GM21528 (cell line): Measurements from ENCODE around the gene DOCK6.
"Not testable (repeated sequence)": the region's sequence is repeated elsewhere in the genome, so short reads cannot be mapped to it uniquely, and the experiment has no call there.

Source experiments
- ATAC-seq: cut with Tn5 transposase; IDR thresholded peaks from one replicate; pipeline ENCODE4 v1.9.1; 2021; ENCODE audit warnings: mild to moderate bottlenecking, moderate library complexity; ENCODE audit not compliant: unreplicated experiment, low FRiP score

Gene DOCK6

GRCh38 chr19:11180346-11180745 is 82.0 kb downstream of the DOCK6 start:
- no peak for ATAC-seq

DNA sequence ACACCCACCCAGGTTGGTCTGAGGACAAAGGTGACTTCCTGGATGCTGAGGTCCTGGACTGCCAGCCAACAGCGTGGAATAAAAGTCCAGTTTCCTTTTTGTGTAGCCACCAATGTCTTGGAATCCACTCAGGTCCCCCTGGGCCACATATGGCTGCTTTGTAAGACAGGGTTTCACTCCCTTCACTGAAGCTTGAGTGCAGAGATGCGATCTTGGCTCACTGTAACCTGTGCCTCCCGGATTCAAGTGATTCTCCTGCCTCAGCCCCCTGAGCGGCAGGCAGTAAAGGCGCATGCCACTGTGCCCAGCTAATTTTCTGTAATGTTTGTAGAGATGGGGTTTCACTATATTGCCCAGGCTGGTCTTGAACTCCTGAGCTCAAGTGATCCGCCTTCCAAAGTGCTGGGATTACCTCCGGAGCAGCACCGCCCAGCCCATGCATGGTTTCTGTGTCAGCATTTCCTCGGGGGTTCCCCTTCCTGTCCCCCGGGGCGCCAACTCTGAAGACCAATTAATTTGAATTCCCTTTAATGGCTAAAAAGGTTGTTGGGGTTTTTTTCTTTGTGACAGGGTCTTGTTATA is 82.5 kb downstream of the DOCK6 start:
- no peak for ATAC-seq

GRCh38 chr19:11179145-11179465 is 83.2 kb downstream of the DOCK6 start:
- not testable (repeated sequence) for ATAC-seq

DNA sequence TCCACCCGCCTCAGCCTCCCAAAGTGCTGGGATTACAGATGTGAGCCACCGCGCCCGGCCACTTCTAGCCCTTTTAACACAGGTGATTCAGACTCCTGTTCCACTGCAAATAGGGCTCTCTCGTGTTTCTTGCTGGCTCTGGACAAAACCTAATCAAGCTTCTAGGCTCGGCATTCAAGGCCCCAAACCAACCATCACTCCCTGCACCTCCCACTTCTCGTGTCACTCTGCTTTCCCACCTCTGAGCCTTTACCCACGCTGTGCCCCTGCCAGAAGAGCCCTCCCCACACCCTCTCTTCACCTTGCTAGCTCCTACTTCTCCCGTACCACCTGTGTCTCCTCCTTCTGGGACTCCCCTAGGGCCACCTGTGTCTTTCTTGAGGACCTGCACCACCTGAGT is 84.7 kb downstream of the DOCK6 start:
- ATAC-seq, result no peak

DNA sequence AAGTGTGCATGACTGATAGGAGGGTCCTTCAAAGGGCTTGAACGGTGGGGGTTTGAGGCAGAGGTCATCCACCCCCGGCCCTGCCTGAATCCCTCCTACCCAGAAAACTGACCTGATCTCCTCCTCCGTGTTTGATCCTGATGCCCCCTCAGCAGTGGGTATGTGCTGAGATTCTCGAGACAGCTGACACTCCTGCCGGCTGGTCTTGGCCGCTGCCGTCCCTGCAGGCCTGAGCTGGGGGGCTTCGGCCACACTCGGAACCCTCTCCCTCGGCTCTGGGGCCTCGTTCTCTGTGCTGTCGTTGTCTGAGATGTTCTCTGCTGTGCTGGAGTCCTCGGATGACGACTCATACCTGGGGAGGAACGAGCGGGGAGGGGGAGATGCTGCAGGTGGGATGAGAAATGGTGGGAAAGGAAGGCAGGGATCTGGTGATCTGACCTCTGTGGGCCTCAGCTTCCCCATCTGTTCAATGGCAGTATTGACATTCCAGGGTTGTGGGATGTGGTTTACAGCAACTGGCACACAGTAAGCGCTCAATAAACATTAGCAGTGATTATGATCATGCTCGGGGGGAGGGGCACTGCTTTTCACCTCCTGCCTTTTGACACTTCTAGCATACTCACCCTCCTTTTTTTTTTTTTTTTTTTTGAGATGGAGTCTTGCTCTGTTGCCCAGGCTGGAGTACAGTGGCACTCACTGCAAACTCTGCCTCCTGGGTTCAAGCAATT is 85.7 kb downstream of the DOCK6 start:
- no peak for ATAC-seq

GRCh38 chr19:11175920-11176319 is 86.4 kb downstream of the DOCK6 start:
- no peak for ATAC-seq

GRCh38 chr19:11174336-11174735 is 88.0 kb downstream of the DOCK6 start:
- no peak for ATAC-seq

GRCh38 chr19:11173516-11174155 is 88.7 kb downstream of the DOCK6 start:
- no peak for ATAC-seq

- no peak for ATAC-seq
Observed at GRCh38 chr19:11172576-11172975, 89.7 kb downstream of the DOCK6 start.

GRCh38 chr19:11171144-11171543 is 91.2 kb downstream of the DOCK6 start:
- ATAC-seq, result no peak

DNA sequence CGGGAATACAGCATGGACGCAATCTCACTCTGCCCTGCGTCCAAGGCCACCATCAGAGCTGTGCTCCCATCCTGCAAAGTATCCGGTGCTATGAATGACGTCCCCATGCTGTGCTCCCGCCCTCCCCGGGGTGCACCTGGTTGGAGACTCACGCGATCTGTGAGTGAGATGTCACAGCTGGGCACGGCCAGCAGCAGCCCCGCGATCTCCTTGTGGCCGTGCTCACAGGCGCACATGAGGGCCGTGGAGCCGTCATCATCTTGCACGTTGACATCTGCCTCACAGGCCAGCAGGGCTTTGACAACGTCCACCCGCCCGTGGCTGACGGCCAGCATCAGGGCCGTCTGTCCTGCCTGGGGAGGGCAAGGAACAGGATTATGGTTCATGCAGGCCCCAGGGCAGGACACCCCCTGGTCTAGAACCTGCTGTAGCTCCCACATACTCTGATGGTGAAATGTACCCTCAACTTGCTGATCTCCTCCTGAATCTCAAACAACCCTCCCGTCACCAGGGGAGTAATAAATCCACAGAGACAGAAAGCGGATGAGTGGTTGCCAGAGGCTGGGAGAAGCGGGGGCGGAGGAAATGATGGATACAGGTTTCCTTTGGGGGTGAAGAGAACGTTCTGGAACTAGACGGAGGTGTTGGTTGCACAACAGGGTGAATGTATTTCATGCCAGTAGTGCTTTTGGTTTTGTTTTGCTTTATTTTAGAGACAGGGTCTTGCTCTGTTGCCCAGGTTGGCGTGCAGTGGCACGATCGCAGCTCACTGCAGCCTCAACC is 92.2 kb downstream of the DOCK6 start:
- no peak for ATAC-seq

- ATAC-seq, result no peak
Observed at GRCh38 chr19:11168568-11168967, 93.8 kb downstream of the DOCK6 start.

- no peak for ATAC-seq
Observed at GRCh38 chr19:11166281-11167142, 95.8 kb downstream of the DOCK6 start.

- ATAC-seq, result no peak
Observed at GRCh38 chr19:11165486-11166030, 96.8 kb downstream of the DOCK6 start.

DNA sequence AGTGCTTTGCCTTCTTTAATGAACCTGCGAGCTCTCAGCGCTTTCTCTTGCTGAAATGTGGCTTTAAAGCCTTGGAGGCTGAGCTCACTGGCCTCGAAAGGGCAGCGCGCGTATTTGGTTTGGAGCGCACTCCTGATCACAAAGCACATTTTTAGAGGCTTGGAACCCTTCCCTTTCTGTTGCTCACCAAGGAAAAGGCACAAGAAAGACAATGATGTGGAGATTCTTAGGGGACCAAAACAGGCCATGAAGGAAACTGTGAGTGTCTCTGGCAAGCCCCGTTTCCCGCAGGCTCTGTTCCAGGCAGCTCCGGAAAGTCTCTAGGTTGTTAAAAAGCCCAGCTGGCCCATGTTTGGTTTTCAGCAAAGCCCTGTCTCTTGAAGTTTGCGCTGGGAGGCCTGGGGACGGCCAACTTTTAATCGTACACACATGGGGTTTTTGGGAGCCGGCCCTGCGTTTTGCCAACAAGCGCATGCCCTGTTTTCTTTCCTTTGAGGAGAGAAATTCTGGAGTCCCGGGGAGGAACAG is 97.4 kb downstream of the DOCK6 start:
- ATAC-seq, result no peak

- ATAC-seq, result no peak
Observed at GRCh38 chr19:11164296-11164695, 98.0 kb downstream of the DOCK6 start.

GRCh38 chr19:11160440-11160768 is 101.9 kb downstream of the DOCK6 start:
- not testable (repeated sequence) for ATAC-seq

DNA sequence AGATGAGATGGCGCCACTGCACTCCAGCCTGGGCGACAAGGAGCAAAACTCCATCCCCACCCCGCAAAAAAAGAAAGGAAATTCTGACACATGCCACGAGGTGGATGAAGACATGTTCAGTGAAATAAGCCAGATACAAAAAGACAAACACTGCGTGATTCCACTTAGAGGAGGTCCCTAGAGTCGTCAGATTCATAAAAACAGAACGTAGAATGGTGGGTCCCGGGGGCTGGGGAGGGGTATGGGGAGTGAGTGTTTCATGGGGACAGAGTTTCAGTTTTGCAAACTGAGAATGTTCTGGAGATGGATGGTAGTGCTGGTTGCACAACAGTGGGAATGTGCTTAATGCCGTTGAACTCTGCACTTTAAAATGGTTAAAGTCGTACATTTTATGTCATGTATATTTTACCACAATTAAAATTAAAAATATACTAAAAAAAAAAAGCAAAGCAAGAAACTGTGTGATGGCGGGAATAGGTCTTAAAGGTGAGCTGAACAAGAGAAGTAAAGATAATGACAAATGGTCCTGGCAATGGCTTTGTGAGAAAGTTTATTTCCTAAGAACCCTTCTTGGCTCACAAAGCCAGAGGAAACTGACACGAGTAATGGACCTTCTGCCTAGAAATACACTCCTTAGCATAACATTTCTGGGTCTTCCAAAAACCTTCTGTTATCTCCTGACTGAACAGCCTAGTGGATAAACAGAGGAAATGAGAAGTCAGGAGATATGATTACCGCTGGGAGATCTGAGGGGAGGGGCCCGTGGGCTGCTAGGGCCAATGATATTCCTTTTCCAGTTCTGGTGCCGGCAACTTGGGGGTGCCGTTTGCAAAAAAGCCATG is 102.5 kb downstream of the DOCK6 start:
- ATAC-seq, result no peak
